A549 (cell line): ENCODE results near the gene SLC25A4. TPM values are rescaled to one million over a fixed set of nuclear protein-coding genes. Genes with fewer than 3 reads are reported as not detected.

ENCODE experiments used
- ATAC-seq, 2 experiments: fragments of 200-7000 bp in 1 of 2; fragments of >200 bp in 1 of 2; cut with Nextera tagmentation in 1 of 2; cut with Tn5 transposase in 1 of 2; 3 replicates each; pipeline versions ENCODE4 v1.8.0 to v1.9.1; 2018 to 2020; ENCODE audit warnings: mild to moderate bottlenecking in 1 of 2, moderate library complexity in 1 of 2
- CTCF ChIA-PET: fragments of 300-600 bp; sonication (Branson Sonifier 250); formaldehyde crosslinking; extraction: SDS; loops from one replicate; lab custom pipeline; 2021; ENCODE audit warnings: antibody characterized with exemption, inconsistent platforms; lab: Yijun Ruan, JAX
- POLR2A ChIA-PET: fragments of 350-600 bp; formaldehyde crosslinking; extraction: SDS; loops from one replicate; lab custom pipeline; 2021; ENCODE audit warnings: antibody characterized with exemption, inconsistent platforms; lab: Yijun Ruan, JAX
- DNase-seq, 2 experiments: peaks; one replicate each; pipeline versions ENCODE4 v3.0.0 to v3.0.0-alpha.2; 2011 to 2016; ENCODE audit warnings: low read depth in 1 of 2, low spot score in 1 of 2
- FAIRE-seq: peaks from 2 replicates; lab custom pipeline; 2011; peaks lifted over from hg19 to GRCh38; lab: Jason Lieb, UNC
- H3K27ac ChIP-seq, 2 experiments: fragments of >200 bp; sonication (Bioruptor Twin); formaldehyde crosslinking; 3 replicates each; pipeline ENCODE4 v1.5.1; 2016 to 2017
- H3K4me1 ChIP-seq: fragments of >200 bp; sonication (Bioruptor Twin); formaldehyde crosslinking; 3 replicates; pipeline ENCODE4 v1.6.1; 2016
- H3K4me2 ChIP-seq: fragments of >200 bp; sonication (Bioruptor Twin); formaldehyde crosslinking; 3 replicates; pipeline ENCODE4 v1.6.1; 2016
- H3K4me3 ChIP-seq: fragments of >200 bp; sonication (Bioruptor Twin); formaldehyde crosslinking; 3 replicates; pipeline ENCODE4 v1.5.1; 2016
- H3K9me3 ChIP-seq: fragments of >200 bp; sonication (Bioruptor Twin); formaldehyde crosslinking; 3 replicates; pipeline ENCODE4 v1.6.1; 2016
- ATOH8 ChIP-seq: fragments of 250-450 bp; sonication (Bioruptor Pico); IDR thresholded peaks from 2 replicates; pipeline ENCODE4 v1.5.0; 2020; ENCODE audit warnings: low read depth, mild to moderate bottlenecking, moderate library complexity
- CBX2 ChIP-seq: fragments of 200-600 bp; sonication (generic); IDR thresholded peaks from 2 replicates; pipeline ENCODE4 v1.6.1; 2016; ENCODE audit warnings: low read depth, mild to moderate bottlenecking, borderline replicate concordance
- CHD4 ChIP-seq: fragments of 200-600 bp; sonication (generic); IDR thresholded peaks from 2 replicates; pipeline ENCODE4 v1.6.1; 2016; ENCODE audit warnings: antibody characterized with exemption, mild to moderate bottlenecking, borderline replicate concordance
- CTCF ChIP-seq: fragments of >200 bp; sonication (Bioruptor Twin); formaldehyde crosslinking; IDR thresholded peaks from 3 replicates; pipeline ENCODE4 v1.5.1; 2016
- E2F6 ChIP-seq: IDR thresholded peaks from 2 replicates; pipeline ENCODE4 v1.6.1; 2012; ENCODE audit warnings: low read depth, borderline replicate concordance
- EHMT2 ChIP-seq: fragments of 200-600 bp; sonication (generic); IDR thresholded peaks from 2 replicates; pipeline ENCODE4 v1.6.1; 2016; ENCODE audit warnings: antibody characterized with exemption, low read depth, mild to moderate bottlenecking, moderate library complexity
- ELK1 ChIP-seq: fragments of 150-350 bp; IDR thresholded peaks from 2 replicates; pipeline ENCODE4 v1.6.1; 2014; ENCODE audit warnings: low read depth, mild to moderate bottlenecking, low read length
- EP300 ChIP-seq, 2 experiments: fragments of >200 bp; sonication (Bioruptor Twin); formaldehyde crosslinking; IDR thresholded peaks; 2 replicates in 1 of 2; 3 replicates in 1 of 2; pipeline ENCODE4 v1.6.1; 2016 to 2017
- FOSL2 ChIP-seq, 2 experiments: fragments of 450-650 bp in 1 of 2; fragments of >200 bp in 1 of 2; sonication (Bioruptor Twin) in 1 of 2; formaldehyde crosslinking; IDR thresholded peaks; 2 replicates each; pipeline versions ENCODE4 v1.5.0 to v1.6.1; 2016 to 2020; ENCODE audit warnings: mild to moderate bottlenecking in 1 of 2, moderate library complexity in 1 of 2
- HDAC2 ChIP-seq: fragments of 200-600 bp; sonication (generic); IDR thresholded peaks from 2 replicates; pipeline ENCODE4 v1.6.1; 2016
- HES2 ChIP-seq: fragments of >200 bp; sonication (Bioruptor Twin); formaldehyde crosslinking; IDR thresholded peaks from 2 replicates; pipeline ENCODE4 v1.6.1; 2016
- HMGXB4 ChIP-seq: fragments of 250-450 bp; sonication (Bioruptor Pico); IDR thresholded peaks from 2 replicates; pipeline ENCODE4 v1.5.0; 2021; ENCODE audit warnings: mild to moderate bottlenecking, moderate library complexity, borderline replicate concordance
- HOXB5 ChIP-seq: fragments of 250-450 bp; sonication (Bioruptor Pico); IDR thresholded peaks from 2 replicates; pipeline ENCODE4 v1.5.0; 2020; ENCODE audit warnings: mild to moderate bottlenecking, moderate library complexity
- JUN ChIP-seq, 2 experiments: fragments of >200 bp; sonication (Bioruptor Twin); formaldehyde crosslinking; IDR thresholded peaks; 2 replicates in 1 of 2; 3 replicates in 1 of 2; pipeline ENCODE4 v1.6.1; 2016 to 2017
- KDM1A ChIP-seq: fragments of 200-600 bp; sonication (generic); IDR thresholded peaks from 2 replicates; pipeline ENCODE4 v1.6.1; 2016; ENCODE audit warnings: low read depth, mild to moderate bottlenecking
- MAFK ChIP-seq: fragments of 450-650 bp; IDR thresholded peaks from 2 replicates; pipeline ENCODE4 v1.6.1; 2014; ENCODE audit not compliant: partially characterized antibody
- MYC ChIP-seq: IDR thresholded peaks from 2 replicates; pipeline ENCODE4 v1.6.1; 2012; ENCODE audit warnings: mild to moderate bottlenecking, inconsistent platforms, low read length, improper control_type of control experiment, borderline replicate concordance
- NFE2L2 ChIP-seq: fragments of 150-350 bp; conservative IDR thresholded peaks from 2 replicates; pipeline ENCODE4 v1.6.1; 2014; ENCODE audit warnings: low read length
- POLR2A ChIP-seq: IDR thresholded peaks from 2 replicates; pipeline ENCODE4 v1.6.1; 2012; ENCODE audit warnings: mild to moderate bottlenecking, low read length
- POLR2AphosphoS2 ChIP-seq: conservative IDR thresholded peaks from 2 replicates; pipeline ENCODE4 v1.6.1; 2012; ENCODE audit warnings: low read length, improper control_type of control experiment, inconsistent platforms
- RFX5 ChIP-seq: fragments of 450-650 bp; IDR thresholded peaks from 2 replicates; pipeline ENCODE4 v1.7.1; 2014; ENCODE audit warnings: antibody characterized with exemption, mild to moderate bottlenecking, moderate library complexity
- SMC3 ChIP-seq: fragments of >200 bp; sonication (Bioruptor Twin); formaldehyde crosslinking; IDR thresholded peaks from 3 replicates; pipeline ENCODE4 v1.6.1; 2018; ENCODE audit warnings: inconsistent platforms
- ZC3H11A ChIP-seq: fragments of 450-650 bp; IDR thresholded peaks from 2 replicates; pipeline ENCODE4 v1.6.1; 2014; ENCODE audit warnings: antibody characterized with exemption, mild to moderate bottlenecking
- ZNF302 ChIP-seq: fragments of 250-450 bp; sonication (Bioruptor Pico); IDR thresholded peaks from 2 replicates; pipeline ENCODE4 v1.9.0; 2021; ENCODE audit warnings: inconsistent platforms, mild to moderate bottlenecking, moderate library complexity
- ZSCAN20 ChIP-seq: fragments of 250-450 bp; sonication (Bioruptor Pico); IDR thresholded peaks from 2 replicates; pipeline ENCODE4 v1.8.0; 2022; ENCODE audit warnings: mild to moderate bottlenecking, moderate library complexity
- WGBS: methylation state at CpG from one replicate; pipeline ENCODE4 v1.1.6; 2017; ENCODE audit errors: missing lambda C conversion rate; 5-methylcytosine and 5-hydroxymethylcytosine counted together
- polyA plus RNA-seq, 4 experiments: library from polyadenylated mRNA; depleted of rRNA in 3 of 4; stranded (reverse); fragments of >200 nt; fragmentation: RNase III in 1 of 4; extraction: RNeasy Plus Mini Kit Qiagen cat#74134 plus additional on column Dnase treatment in 1 of 4; gene quantifications; 2 replicates in 3 of 4; 3 replicates in 1 of 4; pipeline ENCODE4 v1.2.3, GENCODE V29; 2011 to 2017

The SLC25A4 gene
- polyA plus RNA-seq, 2 of the 4 experiments (the other 2 are of a cell fraction), result 15.4 to 16.9 TPM

- WGBS, result 41% methylated on average over 6 of the region's 6 CpGs
- TF ChIP-seq JUN (IDR thresholded peaks at IDR 0.05) (no peak), CTCF (no peak), EHMT2 (no peak), MYC (no peak), CHD4 (no peak), POLR2A (no peak), E2F6 (no peak), KDM1A (no peak), EP300 (IDR thresholded peaks at IDR 0.05) (no peak), MAFK (no peak), ZNF302 (CRISPR knock-in tag) (no peak), HDAC2 (no peak)
- Histone ChIP-seq H3K4me3 (no peak overlapping the region), H3K4me1 (peaks cover 8% of the 10 kb centered on the region; the same call in 1 of the 3 replicates), H3K4me2 (no peak overlapping the region), H3K9me3 (no peaks in the 10 kb centered on the region), H3K27ac (no peak overlapping the region)
- FAIRE-seq, result no peak
- no peak for ATAC-seq
- no peak for DNase-seq
- POLR2A ChIA-PET, result no interaction called here
- CTCF ChIA-PET, result interaction anchor here (1.1 to 2.1 kb wide), 2 partner anchors 100 to 134 kb away, joined by 4 to 7 read pairs; no protein-coding TSS in a partner anchor
Observed at GRCh38 chr4:185139736-185140135, 3.3 kb upstream of the SLC25A4 start.

GRCh38 chr4:185141777-185142176 is 1.3 kb upstream of the SLC25A4 start:
- 94% methylated on average over 6 of the region's 6 CpGs for WGBS
- no peak for DNase-seq
- no peak for FAIRE-seq
- no peak overlapping the region for H3K4me2 ChIP-seq
- no peak overlapping the region for H3K27ac ChIP-seq
- no peak overlapping the region for H3K4me3 ChIP-seq
- ChIA-PET POLR2A (interaction anchor here (1.4 kb wide), 1 partner anchor 30 kb away, joined by 4 read pairs; no protein-coding TSS in a partner anchor), CTCF (interaction anchor here (1.3 to 2.3 kb wide), 2 partner anchors 11 to 102 kb away, joined by 3 to 6 read pairs; no protein-coding TSS in a partner anchor)
- TF ChIP-seq HES2, result no peak
- TF ChIP-seq HOXB5, result no peak
- TF ChIP-seq EHMT2, result no peak
- no peak for TF ChIP-seq ZC3H11A
- no peak for TF ChIP-seq NFE2L2
- TF ChIP-seq POLR2A, result no peak
- TF ChIP-seq RFX5, result no peak
- no peak for TF ChIP-seq ZSCAN20 (CRISPR knock-in tag)
- no peak for TF ChIP-seq CHD4
- no peak for TF ChIP-seq POLR2AphosphoS2
- no peak for TF ChIP-seq ELK1
- no peak for TF ChIP-seq SMC3
- no peak for TF ChIP-seq FOSL2 (IDR thresholded peaks at IDR 0.05)
- TF ChIP-seq FOSL2 (CRISPR knock-in tag; IDR thresholded peaks at IDR 0.05), result no peak
- no peak for TF ChIP-seq CBX2
- TF ChIP-seq HDAC2, result no peak
- TF ChIP-seq HMGXB4, result no peak
- no peak for TF ChIP-seq ATOH8 (CRISPR knock-in tag)
- H3K9me3 ChIP-seq, result no peaks in the 10 kb centered on the region
- H3K4me1 ChIP-seq, result peaks cover 8% of the 10 kb centered on the region; the same call in 1 of the 3 replicates
- no peak for ATAC-seq
